A549 (cell line): Measurements from ENCODE around the gene ADAMTS20.

ENCODE experiments used
- BCL3 ChIP-seq: fragments of >200 bp; sonication (Bioruptor Twin); formaldehyde crosslinking; IDR thresholded peaks from 3 replicates; pipeline ENCODE4 v1.6.1; 2016
- CHD2 ChIP-seq: fragments of 150-350 bp; IDR thresholded peaks from 2 replicates; pipeline ENCODE4 v1.6.1; 2014; ENCODE audit warnings: low read length; ENCODE audit not compliant: partially characterized antibody
- CTCF ChIP-seq: fragments of >200 bp; sonication (Bioruptor Twin); formaldehyde crosslinking; IDR thresholded peaks from 3 replicates; pipeline ENCODE4 v1.5.1; 2016
- E2F6 ChIP-seq: IDR thresholded peaks from 2 replicates; pipeline ENCODE4 v1.6.1; 2012; ENCODE audit warnings: low read depth, borderline replicate concordance
- ELK1 ChIP-seq: fragments of 150-350 bp; IDR thresholded peaks from 2 replicates; pipeline ENCODE4 v1.6.1; 2014; ENCODE audit warnings: low read depth, mild to moderate bottlenecking, low read length
- EP300 ChIP-seq, 2 experiments: fragments of >200 bp; sonication (Bioruptor Twin); formaldehyde crosslinking; IDR thresholded peaks; 2 replicates in 1 of 2; 3 replicates in 1 of 2; pipeline ENCODE4 v1.6.1; 2016 to 2017
- FOXS1 ChIP-seq: fragments of 250-450 bp; sonication (Bioruptor Pico); IDR thresholded peaks from 2 replicates; pipeline ENCODE4 v1.5.0; 2020; ENCODE audit warnings: mild to moderate bottlenecking, moderate library complexity
- HES2 ChIP-seq: fragments of >200 bp; sonication (Bioruptor Twin); formaldehyde crosslinking; IDR thresholded peaks from 2 replicates; pipeline ENCODE4 v1.6.1; 2016
- HOXB5 ChIP-seq: fragments of 250-450 bp; sonication (Bioruptor Pico); IDR thresholded peaks from 2 replicates; pipeline ENCODE4 v1.5.0; 2020; ENCODE audit warnings: mild to moderate bottlenecking, moderate library complexity
- MAZ ChIP-seq: fragments of 150-350 bp; IDR thresholded peaks from 2 replicates; pipeline ENCODE4 v1.6.1; 2014; ENCODE audit warnings: antibody characterized with exemption, low read depth, low read length, borderline replicate concordance
- NPAS2 ChIP-seq: fragments of 250-450 bp; sonication (Bioruptor Pico); IDR thresholded peaks from 2 replicates; pipeline ENCODE4 v1.8.0; 2022; ENCODE audit warnings: mild to moderate bottlenecking, moderate library complexity, borderline replicate concordance
- POLR2A ChIP-seq: IDR thresholded peaks from 2 replicates; pipeline ENCODE4 v1.6.1; 2012; ENCODE audit warnings: mild to moderate bottlenecking, low read length
- RAD21 ChIP-seq, 2 experiments: fragments of >200 bp in 1 of 2; sonication (Bioruptor Twin) in 1 of 2; formaldehyde crosslinking in 1 of 2; IDR thresholded peaks in 1 of 2; conservative IDR thresholded peaks in 1 of 2; 2 replicates in 1 of 2; 3 replicates in 1 of 2; pipeline ENCODE4 v1.6.1; 2012 to 2018; ENCODE audit warnings: inconsistent platforms in 1 of 2
- USF2 ChIP-seq: fragments of 450-650 bp; IDR thresholded peaks from 2 replicates; pipeline ENCODE4 v1.6.1; 2014; ENCODE audit warnings: antibody characterized with exemption

GRCh38 chr12:43336962-43337555 is 214.9 kb downstream of the ADAMTS20 start:
- TF ChIP-seq CTCF (peak; percentile 53), NPAS2 (CRISPR knock-in tag) (no peak), EP300 (IDR thresholded peaks at IDR 0.05) (no peak), E2F6 (no peak), POLR2A (no peak), USF2 (no peak), CHD2 (no peak), HOXB5 (CRISPR knock-in tag) (no peak), MAZ (no peak), ELK1 (no peak), HES2 (no peak), RAD21 (conservative IDR thresholded peaks at IDR 0.05 in 1 of 2, IDR thresholded peaks at IDR 0.05 in 1 of 2) (peak; percentile 51 to 58), FOXS1 (CRISPR knock-in tag) (no peak), BCL3 (no peak)
